NCI-H345 (cell line): ENCODE measurements around the gene NRARP.
"Not testable (repeated sequence)": the region's sequence is repeated elsewhere in the genome, so short reads cannot be mapped to it uniquely, and the experiment has no call there.

Experiments used
- DNase-seq: peaks from one replicate; lab custom pipeline; 2025; lab: John Stamatoyannopoulos, UW

NRARP gene

GRCh38 chr9:137276473-137277328 is 25.4 kb downstream of the NRARP start:
- no peak for DNase-seq

- no peak for DNase-seq
Observed at GRCh38 chr9:137275588-137276472, 26.2 kb downstream of the NRARP start.

GRCh38 chr9:137275203-137275587 is 26.9 kb downstream of the NRARP start:
- DNase-seq = no peak

GRCh38 chr9:137273611-137274320 is 28.3 kb downstream of the NRARP start:
- DNase-seq = peak; percentile 45

GRCh38 chr9:137273095-137273490 is 29.0 kb downstream of the NRARP start:
- DNase-seq = no peak

- peak; percentile 56 for DNase-seq
Observed at GRCh38 chr9:137272241-137273094, 29.6 kb downstream of the NRARP start.

GRCh38 chr9:137271696-137272076 is 30.4 kb downstream of the NRARP start:
- DNase-seq = no peak

GRCh38 chr9:137270929-137271695 is 31.0 kb downstream of the NRARP start:
- no peak for DNase-seq

- DNase-seq = no peak
Observed at GRCh38 chr9:137269231-137269772, 32.8 kb downstream of the NRARP start.

GRCh38 chr9:137268538-137269201 is 33.4 kb downstream of the NRARP start:
- no peak for DNase-seq

- no peak for DNase-seq
Observed at GRCh38 chr9:137267933-137268355, 34.1 kb downstream of the NRARP start.

- no peak for DNase-seq
Observed at GRCh38 chr9:137266585-137267453, 35.3 kb downstream of the NRARP start.

GRCh38 chr9:137266162-137266527 is 35.9 kb downstream of the NRARP start:
- no peak for DNase-seq

GRCh38 chr9:137265496-137266161 is 36.4 kb downstream of the NRARP start:
- no peak for DNase-seq

- no peak for DNase-seq
Observed at GRCh38 chr9:137264067-137264466, 38.0 kb downstream of the NRARP start.

- no peak for DNase-seq
Observed at GRCh38 chr9:137263506-137263905, 38.6 kb downstream of the NRARP start.

- no peak for DNase-seq
Observed at GRCh38 chr9:137262909-137263285, 39.2 kb downstream of the NRARP start.

- DNase-seq = not testable (repeated sequence)
Observed at GRCh38 chr9:137262173-137262908, 39.7 kb downstream of the NRARP start.
